NCI-H526 (cell line): ENCODE measurements around the gene CYP2S1.
"Not testable (repeated sequence)": the region's sequence is repeated elsewhere in the genome, so short reads cannot be mapped to it uniquely, and the experiment has no call there.

ENCODE experiments used
- DNase-seq, 2 experiments: peaks; one replicate each; lab custom pipeline; 2025; lab: John Stamatoyannopoulos, UW

CYP2S1 gene

GRCh38 chr19:41192574-41193429 is at the start of gene CYP2S1:
Gene CYP2S1, plus strand, starts transcription at chr19:41193219. Its CDS starts 46 bp downstream, at chr19:41193265.
- no peak for DNase-seq

GRCh38 chr19:41144403-41144802 is 48.6 kb upstream of the CYP2S1 start:
- peak; percentile 58 to 83 for DNase-seq

- DNase-seq: no peak
Measured at GRCh38 chr19:41149831-41150230, 43.2 kb upstream of the CYP2S1 start.

GRCh38 chr19:41150986-41151385 is 42.0 kb upstream of the CYP2S1 start:
- not testable (repeated sequence) for DNase-seq

GRCh38 chr19:41154060-41154459 is 39.0 kb upstream of the CYP2S1 start:
- DNase-seq: no peak

GRCh38 chr19:41156207-41156606 is 36.8 kb upstream of the CYP2S1 start:
- no peak for DNase-seq

- no peak for DNase-seq
Measured at GRCh38 chr19:41159881-41160280, 33.1 kb upstream of the CYP2S1 start.

GRCh38 chr19:41161903-41162302 is 31.1 kb upstream of the CYP2S1 start:
- peak in 1 of 2 experiments; percentile 19 for DNase-seq

- no peak for DNase-seq
Measured at GRCh38 chr19:41166944-41167804, 25.8 kb upstream of the CYP2S1 start.

- DNase-seq: no peak
Measured at GRCh38 chr19:41172297-41173164, 20.5 kb upstream of the CYP2S1 start.

GRCh38 chr19:41174297-41174928 is 18.6 kb upstream of the CYP2S1 start:
- DNase-seq: no peak

GRCh38 chr19:41175801-41176777 is 16.9 kb upstream of the CYP2S1 start:
- DNase-seq: no peak

- not testable (repeated sequence) for DNase-seq
Measured at GRCh38 chr19:41180173-41180572, 12.8 kb upstream of the CYP2S1 start.

- no peak for DNase-seq
Measured at GRCh38 chr19:41186971-41187883, 5.8 kb upstream of the CYP2S1 start.

GRCh38 chr19:41187884-41188279 is 5.1 kb upstream of the CYP2S1 start:
- no peak for DNase-seq

GRCh38 chr19:41189425-41190065 is 3.5 kb upstream of the CYP2S1 start:
- no peak for DNase-seq

GRCh38 chr19:41193430-41194156 is 574 bp downstream of the CYP2S1 start:
- no peak for DNase-seq

GRCh38 chr19:41194157-41194552 is 1.1 kb downstream of the CYP2S1 start:
- no peak for DNase-seq
